GM21825 (cell line): ENCODE results near the gene RAB19.
"Not testable (repeated sequence)": the region's sequence is repeated elsewhere in the genome, so short reads cannot be mapped to it uniquely, and the experiment has no call there.

Source experiments
- ATAC-seq: cut with Tn5 transposase; IDR thresholded peaks from one replicate; pipeline ENCODE4 v1.9.1; 2021; ENCODE audit warnings: mild to moderate bottlenecking, moderate library complexity; ENCODE audit not compliant: unreplicated experiment

The RAB19 gene

DNA sequence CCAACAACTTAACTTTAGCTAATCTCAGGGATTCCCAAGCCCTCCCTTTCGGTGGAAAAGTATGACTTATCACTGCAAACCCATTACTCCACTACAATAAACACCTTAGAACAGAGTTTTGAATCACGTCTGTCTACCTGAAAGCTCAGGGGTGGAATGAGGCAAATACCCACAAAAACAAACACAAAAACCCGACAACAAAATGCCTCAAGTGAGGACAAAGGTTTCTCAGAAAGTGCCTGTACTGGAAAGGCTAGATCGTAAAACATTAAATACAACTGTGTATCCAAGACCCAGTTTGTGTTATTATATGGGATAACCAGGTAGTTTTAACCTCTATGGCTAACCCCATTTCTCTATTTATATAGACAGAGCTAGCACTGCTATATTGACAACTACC, 49.4 kb downstream of the RAB19 start:
- no peak for ATAC-seq

DNA sequence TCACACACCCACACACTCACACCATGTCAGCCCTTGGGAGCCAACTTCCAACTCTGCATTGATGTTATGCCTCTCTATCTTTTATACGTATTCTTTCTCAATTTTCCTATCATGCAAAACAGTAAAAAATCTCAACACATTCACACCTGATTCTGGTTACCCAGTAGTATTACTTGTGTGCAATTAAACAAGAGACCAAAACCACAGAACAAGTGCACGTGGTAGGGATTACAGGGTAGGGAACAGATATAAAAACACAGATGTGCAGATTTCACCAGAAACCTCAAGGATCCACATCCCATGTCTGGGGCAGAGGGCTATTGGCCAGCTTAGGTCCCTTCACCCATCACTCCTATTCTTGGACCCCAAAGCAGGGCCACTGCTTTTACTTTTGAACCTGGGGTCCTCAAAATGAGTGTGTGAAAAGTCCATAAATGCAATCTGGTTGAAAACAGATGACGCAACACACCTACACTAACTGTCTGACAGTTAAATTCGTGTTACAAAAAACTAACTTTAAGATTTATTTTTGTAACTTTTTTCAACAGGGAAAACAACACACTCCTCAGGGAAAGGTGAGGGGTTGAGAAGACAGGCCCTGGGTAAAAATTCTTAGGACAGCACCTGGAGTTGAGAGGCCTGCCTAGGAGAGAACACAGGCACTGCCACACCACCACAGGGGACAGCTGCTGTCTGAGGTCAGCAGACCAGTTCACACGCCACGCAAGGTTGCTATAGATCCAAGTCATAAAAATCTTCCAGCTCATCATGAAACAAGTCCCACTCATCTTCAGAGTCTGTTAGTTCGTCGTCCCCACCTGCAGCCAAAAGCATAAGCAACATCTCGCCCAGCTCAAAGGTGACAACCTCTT, 50.2 kb downstream of the RAB19 start:
- not testable (repeated sequence) for ATAC-seq

DNA sequence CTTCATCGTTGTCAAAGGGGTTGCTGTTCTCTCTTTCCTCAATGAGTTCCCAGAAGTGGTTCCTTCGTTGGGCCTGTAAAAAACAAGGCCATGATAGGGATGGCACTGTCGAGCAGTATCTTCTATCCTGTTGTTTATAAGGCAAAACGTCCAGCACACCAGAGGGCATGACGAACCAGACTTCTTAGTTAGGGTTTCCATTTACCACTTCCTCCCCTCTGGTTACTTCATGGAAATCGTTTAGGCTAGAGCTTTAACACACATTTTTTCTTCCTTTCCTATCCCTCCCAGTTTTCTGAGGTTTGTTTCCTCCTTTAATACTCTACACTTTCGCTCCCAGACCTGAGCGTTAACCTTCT, 50.8 kb downstream of the RAB19 start:
- ATAC-seq = no peak

DNA sequence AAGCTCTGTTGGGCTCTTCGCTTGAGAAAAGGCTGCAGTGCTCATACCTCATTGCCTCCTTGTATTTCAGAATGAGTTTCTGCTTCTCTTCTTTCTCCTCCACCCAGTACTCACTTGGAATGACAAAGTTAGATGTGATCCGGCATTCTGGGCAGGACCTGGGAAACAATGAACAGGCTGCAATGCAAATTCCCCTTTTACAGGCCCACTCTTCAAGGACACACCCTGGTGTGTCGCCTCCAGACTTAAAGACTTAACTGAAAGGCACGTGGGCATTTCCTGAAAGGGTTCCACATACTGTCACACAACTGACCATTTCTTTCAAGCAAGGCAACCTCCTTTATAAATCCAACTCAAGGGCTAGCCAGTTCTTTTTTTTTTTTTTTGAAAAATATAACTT, 51.9 kb downstream of the RAB19 start:
- ATAC-seq = no peak

DNA sequence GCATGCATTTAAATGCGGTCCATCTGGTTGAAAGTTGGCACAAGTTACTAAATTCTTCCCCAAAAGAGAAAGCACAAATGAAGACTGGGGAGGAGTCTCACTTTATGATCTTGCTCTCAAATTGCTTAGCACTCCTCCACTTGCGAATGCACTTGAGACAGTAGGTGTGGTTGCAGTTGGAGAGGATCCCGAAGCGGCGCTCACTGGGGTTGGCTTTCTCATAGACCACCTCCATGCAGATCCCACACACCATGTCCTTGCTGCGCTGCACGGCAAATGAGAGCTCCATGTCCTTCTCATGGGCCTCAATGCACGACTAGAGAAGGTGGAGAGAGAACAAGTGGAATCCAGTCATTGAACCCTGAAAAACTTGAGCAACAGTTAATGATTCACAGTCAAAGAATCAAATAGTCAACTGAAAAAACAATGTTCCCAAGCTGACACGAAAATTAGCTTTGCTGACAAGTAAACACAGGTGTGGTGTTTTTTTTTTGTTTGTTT, 52.7 kb downstream of the RAB19 start:
- no peak for ATAC-seq

DNA sequence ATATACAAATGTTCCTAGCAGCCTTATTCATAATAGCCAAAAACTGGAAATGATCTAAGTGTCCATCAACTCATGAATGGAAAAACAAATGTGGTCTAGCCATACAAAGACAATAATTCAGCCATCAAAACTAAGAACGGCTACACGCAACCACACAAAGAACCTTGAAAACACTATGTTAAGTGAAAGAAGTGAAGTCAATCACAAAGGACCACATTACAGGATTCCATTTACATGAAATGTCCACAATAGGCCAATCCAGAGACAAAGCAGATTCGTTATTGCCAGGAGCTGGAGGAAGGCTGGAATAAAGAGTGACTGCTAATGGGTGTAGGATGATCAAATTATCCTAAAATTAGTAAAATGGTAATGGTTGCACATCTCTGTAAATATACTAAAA, 54.3 kb downstream of the RAB19 start:
- no peak for ATAC-seq

DNA sequence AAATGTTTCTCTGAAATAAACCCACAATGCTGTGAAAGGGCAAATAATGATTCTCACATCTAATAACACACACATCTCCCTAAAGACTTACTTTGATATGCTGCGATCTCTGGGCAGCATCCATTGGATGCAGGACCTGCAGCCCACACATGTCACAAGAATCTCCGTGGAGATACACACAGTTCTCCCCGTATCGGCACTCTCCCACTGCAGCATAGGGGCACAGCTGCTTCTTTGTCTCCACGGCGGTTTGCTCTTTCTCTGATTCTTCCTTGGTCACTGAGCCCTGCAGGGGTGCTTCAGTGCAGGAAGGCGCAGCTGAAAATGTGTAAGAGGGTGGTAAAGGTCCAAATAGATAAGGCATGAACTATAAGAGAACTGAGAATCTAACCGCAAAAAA, 55.1 kb downstream of the RAB19 start:
- no peak for ATAC-seq

DNA sequence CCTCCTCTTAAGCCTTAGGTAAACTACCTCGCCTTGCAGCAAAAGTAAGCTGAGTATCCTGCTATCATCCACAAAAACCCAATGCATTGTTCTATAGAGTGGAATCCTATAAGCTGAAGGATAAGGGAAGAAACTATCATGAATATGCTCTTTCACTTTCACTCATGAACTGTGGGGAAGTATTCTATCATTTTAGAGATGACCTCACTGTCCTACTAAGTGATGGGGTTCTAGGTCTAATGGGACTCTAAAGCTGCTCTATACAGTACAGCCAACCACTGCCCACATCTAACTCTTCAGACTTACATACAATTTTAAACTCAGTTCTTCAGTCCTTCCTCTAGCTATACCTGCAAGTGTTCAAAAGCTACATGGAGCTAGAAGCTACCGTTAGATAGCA, 59.3 kb downstream of the RAB19 start:
- ATAC-seq = no peak

DNA sequence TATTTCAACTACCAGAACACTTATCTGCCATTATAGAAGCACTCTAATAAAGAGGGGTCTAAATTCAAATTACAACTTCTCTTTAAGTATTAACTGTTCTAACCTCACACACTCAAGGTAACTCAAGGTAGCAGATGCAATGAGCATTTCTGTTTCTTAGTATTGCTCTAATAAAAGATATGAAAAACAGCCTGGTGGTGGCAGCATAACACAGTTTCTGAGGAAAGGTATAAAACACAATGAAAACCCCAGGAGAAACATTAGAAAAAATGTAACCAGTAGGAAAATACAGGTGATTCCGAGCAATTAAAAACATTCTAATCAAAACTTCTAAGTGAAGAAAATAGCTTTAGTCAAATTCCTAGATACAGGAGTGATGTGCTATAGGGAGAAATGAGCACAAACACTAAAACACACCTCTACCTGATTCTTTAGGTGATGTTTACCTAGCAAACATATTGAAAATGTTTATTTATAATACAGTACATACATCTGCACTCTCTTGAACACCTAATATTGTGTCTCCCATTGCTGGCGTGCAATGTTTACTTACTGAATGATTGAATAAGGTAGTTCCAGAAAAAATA, 72.0 kb downstream of the RAB19 start:
- ATAC-seq = no peak

DNA sequence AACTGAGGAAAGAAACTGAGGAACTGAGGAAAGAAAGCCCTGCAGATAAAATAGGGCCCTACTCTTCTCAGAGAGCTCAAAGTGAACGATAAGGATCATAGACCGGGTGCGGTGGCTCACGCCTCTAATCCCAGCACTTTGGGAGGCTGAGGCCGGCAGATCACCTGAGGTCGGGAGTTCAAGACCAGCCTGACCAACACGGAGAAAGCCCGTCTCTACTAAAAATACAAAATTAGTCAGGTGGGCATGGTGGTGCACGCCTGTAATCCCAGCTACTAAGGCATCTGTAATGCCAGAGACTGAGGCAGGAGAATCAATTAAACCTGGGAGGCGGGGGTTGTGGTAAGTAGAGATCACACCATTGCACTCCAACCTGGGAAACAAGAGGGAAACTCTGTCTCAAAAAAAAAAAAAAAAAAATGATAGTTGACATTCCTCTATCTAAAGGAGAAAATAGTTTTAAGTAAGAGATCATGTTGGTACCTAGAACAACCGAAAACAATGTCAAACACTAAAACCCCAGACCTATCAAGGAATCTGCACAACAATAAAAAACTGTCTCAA, 72.9 kb downstream of the RAB19 start:
- ATAC-seq = no peak
